GM12878 (cell line): Measurements from ENCODE around the gene ADCYAP1. TPM values are rescaled to one million over a fixed set of nuclear protein-coding genes. Genes with fewer than 3 reads are reported as not detected.

Experiments used
- ATAC-seq: fragments of 200-7000 bp; cut with Tn5 transposase; 3 replicates; pipeline ENCODE4 v1.9.1; 2020; ENCODE audit warnings: mild to moderate bottlenecking, moderate library complexity
- BruUV-seq: library from RNA; stranded (reverse); fragments of 400-500 nt; replicated peaks from 2 replicates; lab custom pipeline; 2021; lab: Mats Ljungman, UMichigan
- CTCF ChIA-PET: fragments of 300-600 bp; sonication (Branson Sonifier 250); formaldehyde crosslinking; extraction: SDS; loops from one replicate; lab custom pipeline; 2021; ENCODE audit warnings: inconsistent platforms; lab: Yijun Ruan, JAX
- POLR2A ChIA-PET: fragments of 350-600 bp; formaldehyde crosslinking; extraction: SDS; loops from one replicate; lab custom pipeline; 2021; ENCODE audit warnings: inconsistent platforms; lab: Charles Lee
- RAD21 ChIA-PET: fragments of 300-600 bp; sonication (Branson Sonifier 250); formaldehyde crosslinking; loops from one replicate; lab custom pipeline; 2023; ENCODE audit warnings: antibody characterized with exemption; ENCODE audit not compliant: unreplicated experiment; lab: Charles Lee
- SMC1A ChIA-PET: fragments of 300-600 bp; sonication (Branson Sonifier 250); formaldehyde crosslinking; loops from one replicate; lab custom pipeline; 2023; ENCODE audit not compliant: unreplicated experiment, uncharacterized antibody; lab: Charles Lee
- DNase-seq: peaks from one replicate; pipeline ENCODE4 v3.0.0-alpha.2; 2011; ENCODE audit warnings: low read depth, low spot score
- FAIRE-seq: peaks from 3 replicates; lab custom pipeline; 2011; peaks lifted over from hg19 to GRCh38; lab: Jason Lieb, UNC
- H2AFZ ChIP-seq: 2 replicates; pipeline ENCODE4 v1.6.0; 2011; ENCODE audit warnings: low read depth, low read length, control low read depth; ENCODE audit not compliant: control insufficient read depth
- H3K27ac ChIP-seq: 2 replicates; pipeline ENCODE4 v1.5.1; 2011; ENCODE audit warnings: control low read depth; ENCODE audit not compliant: control insufficient read depth, insufficient read depth
- H3K27me3 ChIP-seq, 2 experiments: replicated peaks in 1 of 2; 2 replicates each; pipeline versions ENCODE4 v1.6.0 to v1.6.1; 2011; ENCODE audit warnings: low read length in 1 of 2; ENCODE audit not compliant: control insufficient read depth in 2 of 2, insufficient read depth in 2 of 2
- H3K36me3 ChIP-seq, 2 experiments: 2 replicates each; pipeline ENCODE4 v1.5.1; 2011; ENCODE audit warnings: low read length in 1 of 2; ENCODE audit not compliant: control insufficient read depth in 2 of 2, insufficient read depth in 2 of 2
- H3K4me1 ChIP-seq: 2 replicates; pipeline ENCODE4 v1.6.1; 2011; ENCODE audit warnings: mild to moderate bottlenecking, low read length, moderate library complexity, mixed read lengths; ENCODE audit not compliant: control insufficient read depth, insufficient read depth
- H3K4me2 ChIP-seq: 2 replicates; pipeline ENCODE4 v1.6.0; 2011; ENCODE audit warnings: control low read depth; ENCODE audit not compliant: control insufficient read depth, insufficient read depth
- H3K4me3 ChIP-seq: fragments of 200-600 bp; sonication (generic); 2 replicates; pipeline ENCODE4 v1.5.1; 2016
- H3K79me2 ChIP-seq: 2 replicates; pipeline ENCODE4 v1.6.0; 2011; ENCODE audit warnings: low read length; ENCODE audit not compliant: control insufficient read depth, insufficient read depth
- H3K9ac ChIP-seq: 2 replicates; pipeline ENCODE4 v1.8.0; 2011; ENCODE audit warnings: low read length, control low read depth, mixed read lengths; ENCODE audit not compliant: control insufficient read depth, insufficient read depth
- H3K9me3 ChIP-seq: replicated peaks from 3 replicates; pipeline ENCODE4 v1.5.1; 2011; ENCODE audit warnings: mild to moderate bottlenecking, low read length; ENCODE audit not compliant: control insufficient read depth, insufficient read depth
- H4K20me1 ChIP-seq: 2 replicates; pipeline ENCODE4 v1.6.0; 2011; ENCODE audit not compliant: control insufficient read depth, insufficient read depth
- BMI1 ChIP-seq: fragments of 450-650 bp; IDR thresholded peaks from 2 replicates; pipeline ENCODE4 v1.6.1; 2016; ENCODE audit warnings: mild to moderate bottlenecking, moderate library complexity, borderline replicate concordance
- EGR1 ChIP-seq, 2 experiments: IDR thresholded peaks; 1 replicate in 1 of 2; 2 replicates in 1 of 2; pipeline ENCODE4 v1.6.1; 2011 to 2012; ENCODE audit warnings: low read depth in 2 of 2, low read length in 2 of 2, borderline replicate concordance in 1 of 2, mild to moderate bottlenecking in 1 of 2, moderate library complexity in 1 of 2
- KDM1A ChIP-seq: fragments of 200-600 bp; sonication (generic); IDR thresholded peaks from 2 replicates; pipeline ENCODE4 v1.6.1; 2016; ENCODE audit warnings: borderline replicate concordance
- MYC ChIP-seq: IDR thresholded peaks from 2 replicates; pipeline ENCODE4 v1.6.1; 2011; ENCODE audit warnings: mild to moderate bottlenecking, low read length, moderate library complexity, inconsistent platforms; ENCODE audit not compliant: insufficient read depth, insufficient replicate concordance, insufficient read length, severe bottlenecking
- POLR2AphosphoS2 ChIP-seq: IDR thresholded peaks from 2 replicates; pipeline ENCODE4 v1.6.1; 2011; ENCODE audit warnings: low read depth, mild to moderate bottlenecking, low read length, improper control_type of control experiment, moderate library complexity
- POLR2AphosphoS5 ChIP-seq: IDR thresholded peaks from 2 replicates; pipeline ENCODE4 v1.6.1; 2011; ENCODE audit warnings: mild to moderate bottlenecking, low read length, inconsistent platforms
- RAD21 ChIP-seq: IDR thresholded peaks from 2 replicates; pipeline ENCODE4 v1.6.1; 2011; ENCODE audit warnings: mild to moderate bottlenecking, low read depth, low read length, moderate library complexity; ENCODE audit not compliant: insufficient read depth
- SMAD1 ChIP-seq: fragments of 450-650 bp; IDR thresholded peaks from 2 replicates; pipeline ENCODE4 v1.6.1; 2018; ENCODE audit warnings: mild to moderate bottlenecking, low read depth; ENCODE audit not compliant: partially characterized antibody
- WGBS: methylation state at CpG from one replicate; pipeline ENCODE4 v1.1.6; 2016; ENCODE audit warnings: low lambda C conversion rate; ENCODE audit not compliant: insufficient replicate concordance, insufficient coverage; ENCODE audit errors: missing lambda C conversion rate; 5-methylcytosine and 5-hydroxymethylcytosine counted together
- in situ Hi-C: fragments of 300-500 bp; cut with MboI; formaldehyde crosslinking; loops from 9 replicates; pipeline ENCODE4 v1.14.3; 2018; ENCODE audit warnings: mixed read lengths
- intact Hi-C: fragments of 100-400 bp; cut with micrococcal nuclease; formaldehyde crosslinking; loops from one replicate; pipeline ENCODE4 v1.14.2; 2022; ENCODE audit not compliant: unreplicated experiment
- polyA plus RNA-seq, 11 experiments: library from polyadenylated mRNA; depleted of rRNA in 4 of 11; unstranded in 6 of 11; stranded (reverse) in 5 of 11; fragments of >200 nt; fragmentation: Nextera tagmentation in 4 of 11; fragmentation: Illumina TruSeq in 1 of 11; extraction: Ambion mirVana in 4 of 11; extraction: Trizol in 1 of 11; gene quantifications; 1 replicate in 1 of 11; 2 replicates in 10 of 11; pipeline versions ENCODE4 v1.2.1 to v1.2.3, GENCODE V29; 2011 to 2016; ENCODE audit warnings: inconsistent platforms in 2 of 11, missing spikeins in 2 of 11, low read depth in 1 of 11
- total RNA-seq, 4 experiments: library from RNA; depleted of rRNA in 3 of 4; stranded (reverse); fragments of >200 nt in 3 of 4; fragmentation: Illumina TruSeq in 1 of 4; extraction: Trizol in 1 of 4; gene quantifications; 2 replicates each; pipeline versions ENCODE4 v1.2.1 to v1.2.3, GENCODE V29; 2013 to 2021
- TF ChIP-seq, protein P1 (sequence below): fragments of 450-650 bp; IDR thresholded peaks from 2 replicates; pipeline ENCODE4 v1.6.1; 2016; ENCODE audit warnings: mild to moderate bottlenecking, moderate library complexity, borderline replicate concordance
- TF ChIP-seq, protein P2 (sequence below), 3 experiments: IDR thresholded peaks in 2 of 3; conservative IDR thresholded peaks in 1 of 3; 2 replicates each; pipeline ENCODE4 v1.5.1; 2011; ENCODE audit warnings: low read depth in 3 of 3, low read length in 3 of 3, mild to moderate bottlenecking in 3 of 3, control low read depth in 2 of 3, moderate library complexity in 2 of 3, inconsistent platforms in 1 of 3, mixed read lengths in 1 of 3; ENCODE audit not compliant: control insufficient read depth in 2 of 3, insufficient read depth in 1 of 3; ENCODE audit errors: extremely low read depth in 1 of 3

ADCYAP1 gene
- total and polyA plus RNA-seq, 10 of the 15 experiments (the other 5 are each of a cell fraction or from before 2014, with no cell fraction given) = 0.02 TPM; not detected in 9

DNA sequence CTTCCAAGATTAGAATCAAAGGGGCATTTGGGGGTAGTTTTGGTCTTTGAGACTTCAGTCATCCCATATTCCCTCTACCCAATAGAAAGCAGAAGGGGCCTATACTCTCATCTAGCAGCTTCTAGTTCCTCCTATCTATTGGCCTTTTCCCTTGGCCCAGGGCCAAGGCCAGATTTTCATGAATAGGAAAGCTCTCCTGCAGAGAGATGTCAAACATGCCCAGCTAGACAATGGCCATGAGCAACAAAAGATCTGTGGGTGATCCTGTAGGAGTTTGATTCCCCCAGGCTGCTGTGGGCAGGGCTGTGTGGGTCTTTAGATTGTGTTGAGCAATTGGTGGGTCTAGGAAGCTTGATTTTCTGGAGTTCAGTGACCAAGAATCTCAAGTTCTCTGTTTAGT lies 2.9 kb upstream of the ADCYAP1 start (continued):
- TF ChIP-seq POLR2AphosphoS2 (no peak), KDM1A (no peak), SMAD1 (no peak), POLR2AphosphoS5 (no peak), EGR1 (IDR thresholded peaks at IDR 0.05; ENCODE audit: borderline replicate concordance in 1 of 2, low read depth in 2 of 2, low read length in 2 of 2) (no peak), MYC (no peak)
- TF ChIP-seq, protein P1, sequence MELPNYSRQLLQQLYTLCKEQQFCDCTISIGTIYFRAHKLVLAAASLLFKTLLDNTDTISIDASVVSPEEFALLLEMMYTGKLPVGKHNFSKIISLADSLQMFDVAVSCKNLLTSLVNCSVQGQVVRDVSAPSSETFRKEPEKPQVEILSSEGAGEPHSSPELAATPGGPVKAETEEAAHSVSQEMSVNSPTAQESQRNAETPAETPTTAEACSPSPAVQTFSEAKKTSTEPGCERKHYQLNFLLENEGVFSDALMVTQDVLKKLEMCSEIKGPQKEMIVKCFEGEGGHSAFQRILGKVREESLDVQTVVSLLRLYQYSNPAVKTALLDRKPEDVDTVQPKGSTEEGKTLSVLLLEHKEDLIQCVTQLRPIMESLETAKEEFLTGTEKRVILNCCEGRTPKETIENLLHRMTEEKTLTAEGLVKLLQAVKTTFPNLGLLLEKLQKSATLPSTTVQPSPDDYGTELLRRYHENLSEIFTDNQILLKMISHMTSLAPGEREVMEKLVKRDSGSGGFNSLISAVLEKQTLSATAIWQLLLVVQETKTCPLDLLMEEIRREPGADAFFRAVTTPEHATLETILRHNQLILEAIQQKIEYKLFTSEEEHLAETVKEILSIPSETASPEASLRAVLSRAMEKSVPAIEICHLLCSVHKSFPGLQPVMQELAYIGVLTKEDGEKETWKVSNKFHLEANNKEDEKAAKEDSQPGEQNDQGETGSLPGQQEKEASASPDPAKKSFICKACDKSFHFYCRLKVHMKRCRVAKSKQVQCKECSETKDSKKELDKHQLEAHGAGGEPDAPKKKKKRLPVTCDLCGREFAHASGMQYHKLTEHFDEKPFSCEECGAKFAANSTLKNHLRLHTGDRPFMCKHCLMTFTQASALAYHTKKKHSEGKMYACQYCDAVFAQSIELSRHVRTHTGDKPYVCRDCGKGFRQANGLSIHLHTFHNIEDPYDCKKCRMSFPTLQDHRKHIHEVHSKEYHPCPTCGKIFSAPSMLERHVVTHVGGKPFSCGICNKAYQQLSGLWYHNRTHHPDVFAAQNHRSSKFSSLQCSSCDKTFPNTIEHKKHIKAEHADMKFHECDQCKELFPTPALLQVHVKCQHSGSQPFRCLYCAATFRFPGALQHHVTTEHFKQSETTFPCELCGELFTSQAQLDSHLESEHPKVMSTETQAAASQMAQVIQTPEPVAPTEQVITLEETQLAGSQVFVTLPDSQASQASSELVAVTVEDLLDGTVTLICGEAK = no peak

DNA sequence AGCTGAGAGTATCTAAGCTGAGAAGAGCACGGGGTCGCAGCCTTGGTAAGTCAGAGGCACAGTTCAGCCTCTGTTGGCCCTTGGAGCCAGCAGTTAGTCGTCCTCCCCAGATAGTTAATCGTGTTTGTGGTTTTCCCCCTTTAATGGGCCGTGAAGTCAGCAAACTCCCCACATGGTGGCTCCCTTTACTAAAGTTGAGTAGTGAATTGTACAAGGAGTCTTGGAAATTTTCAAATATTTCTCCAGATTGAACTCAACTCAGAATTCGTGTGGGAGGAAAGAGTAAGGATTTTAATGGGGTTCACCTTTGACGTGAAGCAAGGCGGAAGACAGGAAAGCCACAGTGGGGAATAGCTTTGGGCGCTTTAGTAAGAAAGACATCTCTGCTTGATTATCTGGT lies 2.4 kb upstream of the ADCYAP1 start:
- BruUV-seq = no TSS peak
- DNase-seq (no peak), ATAC-seq (no peak), FAIRE-seq (no peak)
- intact Hi-C loops = no loop called here
- no peak overlapping the region for H3K4me3 ChIP-seq
- no peaks in the 10 kb centered on the region for H4K20me1 ChIP-seq
- ChIA-PET CTCF (interaction anchor here (0.7 kb wide), 1 partner anchor 36 kb away, joined by 3 read pairs; no protein-coding TSS in a partner anchor), RAD21 (interaction anchor here (0.8 kb wide), 1 partner anchor 31 kb away, joined by 3 read pairs; no protein-coding TSS in a partner anchor), POLR2A (no interaction called here), SMC1A (no interaction called here)
- no peaks in the 10 kb centered on the region for H3K4me1 ChIP-seq
- no peak overlapping the region for H3K27ac ChIP-seq
- TF ChIP-seq, protein P2, sequence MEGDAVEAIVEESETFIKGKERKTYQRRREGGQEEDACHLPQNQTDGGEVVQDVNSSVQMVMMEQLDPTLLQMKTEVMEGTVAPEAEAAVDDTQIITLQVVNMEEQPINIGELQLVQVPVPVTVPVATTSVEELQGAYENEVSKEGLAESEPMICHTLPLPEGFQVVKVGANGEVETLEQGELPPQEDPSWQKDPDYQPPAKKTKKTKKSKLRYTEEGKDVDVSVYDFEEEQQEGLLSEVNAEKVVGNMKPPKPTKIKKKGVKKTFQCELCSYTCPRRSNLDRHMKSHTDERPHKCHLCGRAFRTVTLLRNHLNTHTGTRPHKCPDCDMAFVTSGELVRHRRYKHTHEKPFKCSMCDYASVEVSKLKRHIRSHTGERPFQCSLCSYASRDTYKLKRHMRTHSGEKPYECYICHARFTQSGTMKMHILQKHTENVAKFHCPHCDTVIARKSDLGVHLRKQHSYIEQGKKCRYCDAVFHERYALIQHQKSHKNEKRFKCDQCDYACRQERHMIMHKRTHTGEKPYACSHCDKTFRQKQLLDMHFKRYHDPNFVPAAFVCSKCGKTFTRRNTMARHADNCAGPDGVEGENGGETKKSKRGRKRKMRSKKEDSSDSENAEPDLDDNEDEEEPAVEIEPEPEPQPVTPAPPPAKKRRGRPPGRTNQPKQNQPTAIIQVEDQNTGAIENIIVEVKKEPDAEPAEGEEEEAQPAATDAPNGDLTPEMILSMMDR (IDR thresholded peaks at IDR 0.05 in 2 of 3, conservative IDR thresholded peaks at IDR 0.05 in 1 of 3; ENCODE audit: control insufficient read depth in 2 of 3, extremely low read depth in 1 of 3, insufficient read depth in 1 of 3, low read depth in 3 of 3, low read length in 3 of 3) = 0 out of 6 replicates have a peak, but pooled peaks of 1 of the 3 experiments have one; percentile 8
- TF ChIP-seq BMI1 (no peak), RAD21 (0 out of 2 replicates have a peak, but pooled peaks have one; percentile 4)
- H2AFZ ChIP-seq = no peak overlapping the region
- in situ Hi-C loops = no loop called here
- H3K4me2 ChIP-seq = no peak overlapping the region
- H3K9me3 ChIP-seq = no peaks in the 10 kb centered on the region; the same call in 2 of the 3 replicates
- peaks cover 2% of the 10 kb centered on the region in 2 experiments for H3K27me3 ChIP-seq
- no peaks in the 10 kb centered on the region for H3K36me3 ChIP-seq
- no peak overlapping the region for H3K9ac ChIP-seq
- 25% methylated on average over 9 of the region's 9 CpGs for WGBS
- H3K79me2 ChIP-seq = no peaks in the 10 kb centered on the region
